ENCODE data around the gene MUL1.

MUL1 gene

GRCh38 chr1:20483098-20483832 lies 24.7 kb downstream of the MUL1 start:
- Histone ChIP-seq H3K9me3 (ENCODE audit: control insufficient read depth, insufficient read depth, low read depth, low read length) (no peaks in the 10 kb centered on the region), H3K4me1 (ENCODE audit: control insufficient read depth, insufficient read depth, low read length) (no peaks in the 10 kb centered on the region), H3K27ac (ENCODE audit: extremely low read depth, low read depth, low read length) (no peak overlapping the region), H3K4me3 (ENCODE audit: low read depth, low read length) (no peak overlapping the region), H3K36me3 (ENCODE audit: control insufficient read depth in 2 of 2, insufficient read depth in 1 of 2, low read length in 2 of 2) (no peaks in the 10 kb centered on the region)
- TF ChIP-seq ZNF580 (tag by site-specific recombination; IDR thresholded peaks at IDR 0.05), result no peak
- CTCF ChIA-PET, result interaction anchor here (0.6 to 1.4 kb wide), 7 partner anchors 12 to 456 kb away, joined by 3 to 5 read pairs (median 3); no protein-coding TSS in a partner anchor
- POLR2A ChIA-PET, result no interaction called here

- Histone ChIP-seq H3K27ac (ENCODE audit: extremely low read depth, low read depth, low read length) (no peak overlapping the region), H3K4me3 (ENCODE audit: low read depth, low read length) (no peak overlapping the region), H3K36me3 (ENCODE audit: control insufficient read depth in 2 of 2, insufficient read depth in 1 of 2, low read length in 2 of 2) (no peaks in the 10 kb centered on the region), H3K9me3 (ENCODE audit: control insufficient read depth, insufficient read depth, low read depth, low read length) (no peaks in the 10 kb centered on the region), H3K4me1 (ENCODE audit: control insufficient read depth, insufficient read depth, low read length) (no peaks in the 10 kb centered on the region)
- CTCF ChIA-PET, result interaction anchor here (0.9 to 1.4 kb wide), 5 partner anchors 12 to 507 kb away, joined by 3 to 5 read pairs (median 3); no protein-coding TSS in a partner anchor
- TF ChIP-seq ZBTB1 (tag by site-specific recombination; IDR thresholded peaks at IDR 0.05), result no peak
- TF ChIP-seq ZNF792 (tag by site-specific recombination; IDR thresholded peaks at IDR 0.05), result no peak
- TF ChIP-seq ZNF19 (tag by site-specific recombination; IDR thresholded peaks at IDR 0.05; ENCODE audit: low read depth), result no peak
- no peak for TF ChIP-seq CTCF (tag by site-specific recombination; IDR thresholded peaks at IDR 0.05)
- no peak for TF ChIP-seq ZNF560 (tag by site-specific recombination; IDR thresholded peaks at IDR 0.05; ENCODE audit: borderline replicate concordance)
- no peak for TF ChIP-seq INSM2 (tag by site-specific recombination; IDR thresholded peaks at IDR 0.05)
- TF ChIP-seq ZNF280C (tag by site-specific recombination; IDR thresholded peaks at IDR 0.05), result no peak
- TF ChIP-seq GLI2 (tag by site-specific recombination; IDR thresholded peaks at IDR 0.05; ENCODE audit: borderline replicate concordance, low read depth), result no peak
- TF ChIP-seq ZBTB10 (tag by site-specific recombination; IDR thresholded peaks at IDR 0.05), result no peak
- TF ChIP-seq ZNF707 (tag by site-specific recombination; IDR thresholded peaks at IDR 0.05), result no peak
- no peak for TF ChIP-seq ZNF37A (tag by site-specific recombination; IDR thresholded peaks at IDR 0.05)
- no peak for TF ChIP-seq ZNF214 (tag by site-specific recombination; IDR thresholded peaks at IDR 0.05; ENCODE audit: borderline replicate concordance)
- no peak for TF ChIP-seq PBX3 (CRISPR knock-in tag; IDR thresholded peaks at IDR 0.05)
- POLR2A ChIA-PET, result no interaction called here
These were observed 26.1 kb downstream of the MUL1 start for GRCh38 chr1:20481643-20482498.

All from HEK293 (cell line).